Endothelial cell of umbilical vein (primary cell): ENCODE data around the gene KCNMB2. TPM values are rescaled to one million over a fixed set of nuclear protein-coding genes. Genes with fewer than 3 reads are reported as not detected.

Experiments used
- BruUV-seq: library from RNA; stranded (reverse); fragments of 400-500 nt; replicated peaks from 2 replicates; lab custom pipeline; 2021; lab: Mats Ljungman, UMichigan
- CTCF ChIA-PET: fragments of 300-600, 350-600 bp; sonication (Branson Sonifier 250); formaldehyde crosslinking; loops from one replicate; lab custom pipeline; 2021; ENCODE audit warnings: antibody characterized with exemption, inconsistent platforms; lab: Charles Lee
- POLR2A ChIA-PET: fragments of 300-600, 350-600 bp; sonication (Branson Sonifier 250); formaldehyde crosslinking; loops from one replicate; lab custom pipeline; 2021; ENCODE audit warnings: antibody characterized with exemption, inconsistent platforms; lab: Charles Lee
- DNase-seq: peaks from one replicate; pipeline ENCODE4 v3.0.0-alpha.2; 2011; ENCODE audit warnings: low read depth, low spot score
- FAIRE-seq: peaks from 2 replicates; lab custom pipeline; 2011; peaks lifted over from hg19 to GRCh38; lab: Jason Lieb, UNC
- H2AFZ ChIP-seq: 2 replicates; pipeline ENCODE4 v1.6.0; 2012; ENCODE audit warnings: low read depth, low read length, control low read depth, inconsistent platforms
- H3K27ac ChIP-seq: 2 replicates; pipeline ENCODE4 v1.5.1; 2011; ENCODE audit warnings: low read depth, mild to moderate bottlenecking, control low read depth, low read length, moderate library complexity; ENCODE audit not compliant: insufficient read depth
- H3K27me3 ChIP-seq, 2 experiments: 2 replicates each; pipeline versions ENCODE4 v1.6.0 to v1.6.1; 2011; ENCODE audit warnings: low read length in 2 of 2, mixed read lengths in 1 of 2; ENCODE audit not compliant: control insufficient read depth in 2 of 2, insufficient read depth in 2 of 2
- H3K36me3 ChIP-seq, 2 experiments: 2 replicates in 1 of 2; 3 replicates in 1 of 2; pipeline ENCODE4 v1.5.1; 2011; ENCODE audit warnings: low read length in 2 of 2, mild to moderate bottlenecking in 1 of 2, moderate library complexity in 1 of 2; ENCODE audit not compliant: control insufficient read depth in 2 of 2, insufficient read depth in 2 of 2; ENCODE audit errors: extremely low read depth in 1 of 2
- H3K4me1 ChIP-seq: 3 replicates; pipeline ENCODE4 v1.5.1; 2011; ENCODE audit warnings: mild to moderate bottlenecking, low read length; ENCODE audit not compliant: control insufficient read depth, insufficient read depth; ENCODE audit errors: extremely low read depth
- H3K4me2 ChIP-seq: 2 replicates; pipeline ENCODE4 v1.6.1; 2011; ENCODE audit warnings: low read length, control low read depth, mixed read lengths; ENCODE audit not compliant: insufficient read depth
- H3K4me3 ChIP-seq, 3 experiments: fragments of 200-600 bp in 1 of 3; sonication (generic), shearing (Covaris generic) in 1 of 3; replicated peaks in 1 of 3; 2 replicates each; pipeline ENCODE4 v1.5.1; 2011 to 2016; ENCODE audit warnings: control low read depth in 3 of 3, low read length in 3 of 3, mild to moderate bottlenecking in 2 of 3, inconsistent platforms in 1 of 3, low read depth in 1 of 3, moderate library complexity in 1 of 3; ENCODE audit not compliant: insufficient read depth in 1 of 3
- H3K79me2 ChIP-seq: 2 replicates; pipeline ENCODE4 v1.6.0; 2012; ENCODE audit warnings: low read length, inconsistent platforms; ENCODE audit not compliant: control insufficient read depth, insufficient read depth
- H3K9ac ChIP-seq: replicated peaks from 2 replicates; pipeline ENCODE3; 2011; ENCODE audit warnings: low read length, control low read depth; ENCODE audit not compliant: insufficient read depth; ENCODE audit errors: extremely low read depth
- H3K9me1 ChIP-seq: replicated peaks from 3 replicates; pipeline ENCODE4 v1.6.0; 2011; ENCODE audit warnings: mild to moderate bottlenecking, low read length; ENCODE audit not compliant: control insufficient read depth, insufficient read depth; ENCODE audit errors: extremely low read depth
- H3K9me3 ChIP-seq: replicated peaks from 2 replicates; pipeline ENCODE4 v1.5.1; 2012; ENCODE audit warnings: low read length, inconsistent platforms; ENCODE audit not compliant: control insufficient read depth, insufficient read depth
- H4K20me1 ChIP-seq: replicated peaks from 2 replicates; pipeline ENCODE3; 2011; ENCODE audit warnings: mild to moderate bottlenecking, low read length; ENCODE audit not compliant: control insufficient read depth, insufficient read depth; ENCODE audit errors: extremely low read depth
- EZH2 ChIP-seq: IDR thresholded peaks from 2 replicates; pipeline ENCODE4 v1.6.1; 2012; ENCODE audit warnings: borderline replicate concordance, low read depth, mild to moderate bottlenecking, moderate library complexity, low read length, inconsistent platforms; ENCODE audit not compliant: severe bottlenecking
- FOS ChIP-seq: IDR thresholded peaks from 2 replicates; pipeline ENCODE4 v1.6.1; 2011; ENCODE audit warnings: mild to moderate bottlenecking, low read length, moderate library complexity, borderline replicate concordance; ENCODE audit not compliant: insufficient read depth
- GATA2 ChIP-seq: IDR thresholded peaks from 2 replicates; pipeline ENCODE4 v1.7.0; 2011; ENCODE audit warnings: low read depth, mild to moderate bottlenecking, moderate library complexity, mixed read lengths, low read length; ENCODE audit not compliant: insufficient read length, insufficient read depth
- JUN ChIP-seq: IDR thresholded peaks from 2 replicates; pipeline ENCODE4 v1.6.1; 2011; ENCODE audit warnings: borderline replicate concordance, low read depth; ENCODE audit not compliant: insufficient read length, insufficient read depth
- MYC ChIP-seq: IDR thresholded peaks from one replicate; pipeline ENCODE4 v1.6.1; 2011; ENCODE audit warnings: mild to moderate bottlenecking, low read depth, low read length
- POLR2A ChIP-seq: IDR thresholded peaks from 2 replicates; pipeline ENCODE4 v1.6.1; 2012; ENCODE audit warnings: low read depth, mild to moderate bottlenecking, control low read depth, low read length
- POLR2AphosphoS5 ChIP-seq: IDR thresholded peaks from 2 replicates; pipeline ENCODE4 v1.6.1; 2012; ENCODE audit warnings: low read depth, mild to moderate bottlenecking, control low read depth, low read length, moderate library complexity; ENCODE audit not compliant: insufficient read depth
- dilution Hi-C: fragments of 300-500 bp; cut with MboI; formaldehyde crosslinking; loops from one replicate; pipeline ENCODE4 v1.15.0; 2019; ENCODE audit warnings: low sequenced_read_pairs; ENCODE audit not compliant: extremely low pct_ligation_motif_present
- intact Hi-C: fragments of 100-400 bp; cut with micrococcal nuclease; formaldehyde crosslinking; loops from one replicate; pipeline ENCODE4 v1.10.0; 2022
- polyA plus RNA-seq, 4 experiments: library from polyadenylated mRNA; depleted of rRNA in 3 of 4; stranded (reverse) in 3 of 4; unstranded in 1 of 4; fragments of >200 nt; gene quantifications; 2 replicates each; pipeline versions ENCODE4 v1.2.1 to v1.2.3, GENCODE V29; 2011 to 2012; ENCODE audit warnings: missing spikeins in 1 of 4
- total RNA-seq: library from RNA; stranded (reverse); gene quantifications from 2 replicates; pipeline ENCODE4 v1.2.3, GENCODE V29; 2021
- TF ChIP-seq, protein P1 (sequence below): IDR thresholded peaks from 2 replicates; pipeline ENCODE4 v1.6.1; 2011; ENCODE audit not compliant: insufficient read depth, insufficient read length
- TF ChIP-seq, protein P2 (sequence below), 2 donors: IDR thresholded peaks; 1 replicate in 1 of 2; 2 replicates in 1 of 2; pipeline ENCODE4 v1.5.1; 2011; ENCODE audit warnings: low read length in 2 of 2, mild to moderate bottlenecking in 2 of 2, moderate library complexity in 2 of 2, control low read depth in 1 of 2, inconsistent platforms in 1 of 2, low read depth in 1 of 2; ENCODE audit not compliant: insufficient read depth in 1 of 2; ENCODE audit errors: extremely low read depth in 1 of 2

Gene KCNMB2
- total and polyA plus RNA-seq, 2 donors (not counting 3 experiments of a cell fraction or from before 2014, with no cell fraction given), result not detected

DNA sequence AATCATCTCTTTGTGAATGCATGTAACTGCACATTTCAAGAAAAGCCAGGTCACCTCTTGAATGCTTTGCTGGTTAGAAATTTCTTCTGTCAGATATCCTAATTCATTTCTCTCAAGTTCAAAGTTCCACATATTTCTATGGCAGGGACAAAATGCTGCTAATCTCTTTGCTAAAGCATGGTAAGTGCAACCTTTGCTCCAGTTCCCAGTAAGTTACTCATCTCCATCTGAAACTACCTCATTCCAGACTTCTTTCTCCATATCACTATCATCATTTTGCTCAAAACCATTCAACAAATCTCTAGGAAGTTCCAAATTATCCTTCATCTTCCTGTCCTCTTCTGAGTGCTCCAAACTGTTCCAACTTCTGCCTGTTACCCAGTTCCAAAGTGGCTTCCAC is 304.8 kb downstream of the KCNMB2 start:
- TF ChIP-seq POLR2AphosphoS5 (no peak), EZH2 (no peak), POLR2A (no peak), MYC (no peak), JUN (no peak), GATA2 (no peak), FOS (no peak)
- TF ChIP-seq, protein P1, sequence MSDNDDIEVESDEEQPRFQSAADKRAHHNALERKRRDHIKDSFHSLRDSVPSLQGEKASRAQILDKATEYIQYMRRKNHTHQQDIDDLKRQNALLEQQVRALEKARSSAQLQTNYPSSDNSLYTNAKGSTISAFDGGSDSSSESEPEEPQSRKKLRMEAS, result no peak
- TF ChIP-seq, protein P2, sequence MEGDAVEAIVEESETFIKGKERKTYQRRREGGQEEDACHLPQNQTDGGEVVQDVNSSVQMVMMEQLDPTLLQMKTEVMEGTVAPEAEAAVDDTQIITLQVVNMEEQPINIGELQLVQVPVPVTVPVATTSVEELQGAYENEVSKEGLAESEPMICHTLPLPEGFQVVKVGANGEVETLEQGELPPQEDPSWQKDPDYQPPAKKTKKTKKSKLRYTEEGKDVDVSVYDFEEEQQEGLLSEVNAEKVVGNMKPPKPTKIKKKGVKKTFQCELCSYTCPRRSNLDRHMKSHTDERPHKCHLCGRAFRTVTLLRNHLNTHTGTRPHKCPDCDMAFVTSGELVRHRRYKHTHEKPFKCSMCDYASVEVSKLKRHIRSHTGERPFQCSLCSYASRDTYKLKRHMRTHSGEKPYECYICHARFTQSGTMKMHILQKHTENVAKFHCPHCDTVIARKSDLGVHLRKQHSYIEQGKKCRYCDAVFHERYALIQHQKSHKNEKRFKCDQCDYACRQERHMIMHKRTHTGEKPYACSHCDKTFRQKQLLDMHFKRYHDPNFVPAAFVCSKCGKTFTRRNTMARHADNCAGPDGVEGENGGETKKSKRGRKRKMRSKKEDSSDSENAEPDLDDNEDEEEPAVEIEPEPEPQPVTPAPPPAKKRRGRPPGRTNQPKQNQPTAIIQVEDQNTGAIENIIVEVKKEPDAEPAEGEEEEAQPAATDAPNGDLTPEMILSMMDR (IDR thresholded peaks at IDR 0.05; ENCODE audit: extremely low read depth in 1 of 2, insufficient read depth in 1 of 2, low read depth in 1 of 2, low read length in 2 of 2), result no peak
- Histone ChIP-seq H3K4me2 (no peak overlapping the region), H3K79me2 (no peaks in the 10 kb centered on the region), H3K9me3 (no peaks in the 10 kb centered on the region), H4K20me1 (no peaks in the 10 kb centered on the region), H3K27ac (no peak overlapping the region), H2AFZ (no peak overlapping the region), H3K9ac (no peak overlapping the region), H3K27me3 (no peaks in the 10 kb centered on the region), H3K4me3 (no peak overlapping the region), H3K9me1 (no peaks in the 10 kb centered on the region), H3K4me1 (no peaks in the 10 kb centered on the region), H3K36me3 (no peaks in the 10 kb centered on the region)
- POLR2A ChIA-PET, result no interaction called here
- intact Hi-C loops, result no loop called here
- BruUV-seq, result no TSS peak
- dilution Hi-C loops, result no loop called here
- FAIRE-seq, result no peak
- no peak for DNase-seq
- CTCF ChIA-PET, result no interaction called here
